A549 (cell line): ENCODE data around the gene SNRPB2. TPM values are rescaled to one million over a fixed set of nuclear protein-coding genes. Genes with fewer than 3 reads are reported as not detected.

Source experiments
- ATAC-seq, 2 experiments: fragments of 200-7000 bp in 1 of 2; fragments of >200 bp in 1 of 2; cut with Nextera tagmentation in 1 of 2; cut with Tn5 transposase in 1 of 2; 3 replicates each; pipeline versions ENCODE4 v1.8.0 to v1.9.1; 2018 to 2020; ENCODE audit warnings: mild to moderate bottlenecking in 1 of 2, moderate library complexity in 1 of 2
- CTCF ChIA-PET: fragments of 300-600 bp; sonication (Branson Sonifier 250); formaldehyde crosslinking; extraction: SDS; loops from one replicate; lab custom pipeline; 2021; ENCODE audit warnings: antibody characterized with exemption, inconsistent platforms; lab: Yijun Ruan, JAX
- POLR2A ChIA-PET: fragments of 350-600 bp; formaldehyde crosslinking; extraction: SDS; loops from one replicate; lab custom pipeline; 2021; ENCODE audit warnings: antibody characterized with exemption, inconsistent platforms; lab: Yijun Ruan, JAX
- DNase-seq, 2 experiments: peaks; one replicate each; pipeline versions ENCODE4 v3.0.0 to v3.0.0-alpha.2; 2011 to 2016; ENCODE audit warnings: low read depth in 1 of 2, low spot score in 1 of 2
- FAIRE-seq: peaks from 2 replicates; lab custom pipeline; 2011; peaks lifted over from hg19 to GRCh38; lab: Jason Lieb, UNC
- H3K27ac ChIP-seq, 2 experiments: fragments of >200 bp; sonication (Bioruptor Twin); formaldehyde crosslinking; 3 replicates each; pipeline ENCODE4 v1.5.1; 2016 to 2017
- H3K4me1 ChIP-seq: fragments of >200 bp; sonication (Bioruptor Twin); formaldehyde crosslinking; 3 replicates; pipeline ENCODE4 v1.6.1; 2016
- H3K4me2 ChIP-seq: fragments of >200 bp; sonication (Bioruptor Twin); formaldehyde crosslinking; 3 replicates; pipeline ENCODE4 v1.6.1; 2016
- H3K4me3 ChIP-seq: fragments of >200 bp; sonication (Bioruptor Twin); formaldehyde crosslinking; 3 replicates; pipeline ENCODE4 v1.5.1; 2016
- H3K9me3 ChIP-seq: fragments of >200 bp; sonication (Bioruptor Twin); formaldehyde crosslinking; 3 replicates; pipeline ENCODE4 v1.6.1; 2016
- ATOH8 ChIP-seq: fragments of 250-450 bp; sonication (Bioruptor Pico); IDR thresholded peaks from 2 replicates; pipeline ENCODE4 v1.5.0; 2020; ENCODE audit warnings: low read depth, mild to moderate bottlenecking, moderate library complexity
- BCL3 ChIP-seq: fragments of >200 bp; sonication (Bioruptor Twin); formaldehyde crosslinking; IDR thresholded peaks from 3 replicates; pipeline ENCODE4 v1.6.1; 2016
- CBX2 ChIP-seq: fragments of 200-600 bp; sonication (generic); IDR thresholded peaks from 2 replicates; pipeline ENCODE4 v1.6.1; 2016; ENCODE audit warnings: low read depth, mild to moderate bottlenecking, borderline replicate concordance
- CBX8 ChIP-seq: fragments of 200-600 bp; sonication (generic); IDR thresholded peaks from 2 replicates; pipeline ENCODE4 v1.6.1; 2016
- CTCF ChIP-seq: fragments of >200 bp; sonication (Bioruptor Twin); formaldehyde crosslinking; IDR thresholded peaks from 3 replicates; pipeline ENCODE4 v1.5.1; 2016
- E2F6 ChIP-seq: IDR thresholded peaks from 2 replicates; pipeline ENCODE4 v1.6.1; 2012; ENCODE audit warnings: low read depth, borderline replicate concordance
- ELK1 ChIP-seq: fragments of 150-350 bp; IDR thresholded peaks from 2 replicates; pipeline ENCODE4 v1.6.1; 2014; ENCODE audit warnings: low read depth, mild to moderate bottlenecking, low read length
- EP300 ChIP-seq, 2 experiments: fragments of >200 bp; sonication (Bioruptor Twin); formaldehyde crosslinking; IDR thresholded peaks; 2 replicates in 1 of 2; 3 replicates in 1 of 2; pipeline ENCODE4 v1.6.1; 2016 to 2017
- ESRRA ChIP-seq: fragments of 150-350 bp; IDR thresholded peaks from 2 replicates; pipeline ENCODE4 v1.6.1; 2014; ENCODE audit warnings: mild to moderate bottlenecking, low read length, borderline replicate concordance
- HES2 ChIP-seq: fragments of >200 bp; sonication (Bioruptor Twin); formaldehyde crosslinking; IDR thresholded peaks from 2 replicates; pipeline ENCODE4 v1.6.1; 2016
- HEYL ChIP-seq: fragments of 250-450 bp; sonication (Bioruptor Pico); IDR thresholded peaks from 2 replicates; pipeline ENCODE4 v1.8.0; 2021; ENCODE audit warnings: mild to moderate bottlenecking, moderate library complexity
- HOXA7 ChIP-seq: fragments of 250-450 bp; sonication (Bioruptor Pico); IDR thresholded peaks from 2 replicates; pipeline ENCODE4 v1.5.0; 2020; ENCODE audit warnings: mild to moderate bottlenecking, moderate library complexity
- HOXB5 ChIP-seq: fragments of 250-450 bp; sonication (Bioruptor Pico); IDR thresholded peaks from 2 replicates; pipeline ENCODE4 v1.5.0; 2020; ENCODE audit warnings: mild to moderate bottlenecking, moderate library complexity
- JUNB ChIP-seq: fragments of >200 bp; sonication (Bioruptor Twin); formaldehyde crosslinking; IDR thresholded peaks from 2 replicates; pipeline ENCODE4 v1.6.1; 2016
- MAX ChIP-seq: IDR thresholded peaks from 2 replicates; pipeline ENCODE4 v1.6.1; 2012
- NFE2L2 ChIP-seq: fragments of 150-350 bp; conservative IDR thresholded peaks from 2 replicates; pipeline ENCODE4 v1.6.1; 2014; ENCODE audit warnings: low read length
- PBX3 ChIP-seq: IDR thresholded peaks from 2 replicates; pipeline ENCODE4 v1.6.1; 2012
- RARB ChIP-seq: fragments of 250-450 bp; sonication (Bioruptor Pico); IDR thresholded peaks from 2 replicates; pipeline ENCODE4 v1.8.0; 2021; ENCODE audit warnings: mild to moderate bottlenecking, moderate library complexity
- RCOR1 ChIP-seq: fragments of 150-350 bp; IDR thresholded peaks from 2 replicates; pipeline ENCODE4 v1.6.1; 2014; ENCODE audit warnings: antibody characterized with exemption, low read length, low read depth
- TP53 ChIP-seq: fragments of 250-450 bp; sonication (Bioruptor Pico); IDR thresholded peaks from 2 replicates; pipeline ENCODE4 v1.5.0; 2021; ENCODE audit warnings: mild to moderate bottlenecking, moderate library complexity
- USF2 ChIP-seq: fragments of 450-650 bp; IDR thresholded peaks from 2 replicates; pipeline ENCODE4 v1.6.1; 2014; ENCODE audit warnings: antibody characterized with exemption
- WGBS: methylation state at CpG from one replicate; pipeline ENCODE4 v1.1.6; 2017; ENCODE audit errors: missing lambda C conversion rate; 5-methylcytosine and 5-hydroxymethylcytosine counted together
- polyA plus RNA-seq, 4 experiments: library from polyadenylated mRNA; depleted of rRNA in 3 of 4; stranded (reverse); fragments of >200 nt; fragmentation: RNase III in 1 of 4; extraction: RNeasy Plus Mini Kit Qiagen cat#74134 plus additional on column Dnase treatment in 1 of 4; gene quantifications; 2 replicates in 3 of 4; 3 replicates in 1 of 4; pipeline ENCODE4 v1.2.3, GENCODE V29; 2011 to 2017

Gene SNRPB2
- polyA plus RNA-seq, 2 of the 4 experiments (the other 2 are of a cell fraction) = 166 to 216 TPM

GRCh38 chr20:16752082-16752481, 22.3 kb downstream of the SNRPB2 start:
- TF ChIP-seq NFE2L2 = no peak
- Histone ChIP-seq H3K4me2 (no peak overlapping the region), H3K9me3 (peaks cover 3% of the 10 kb centered on the region), H3K27ac (no peak overlapping the region), H3K4me1 (no peaks in the 10 kb centered on the region), H3K4me3 (no peak overlapping the region)
- FAIRE-seq = no peak
- ChIA-PET CTCF (interaction anchor here (1.0 to 5.9 kb wide), 2 partner anchors 9 kb away, joined by 3 to 56 read pairs; no protein-coding TSS in a partner anchor), POLR2A (no interaction called here)
- WGBS = 7% methylated on average over 1 of the region's 1 CpG
- ATAC-seq = no peak
- no peak for DNase-seq

GRCh38 chr20:16752901-16753300, 23.1 kb downstream of the SNRPB2 start:
- H3K27ac ChIP-seq = no peak overlapping the region
- POLR2A ChIA-PET = no interaction called here
- TF ChIP-seq JUNB = no peak
- TF ChIP-seq HOXA7 = no peak
- no peak for TF ChIP-seq TP53 (CRISPR knock-in tag)
- no peak for TF ChIP-seq RCOR1
- no peak for TF ChIP-seq CTCF
- no peak for TF ChIP-seq E2F6
- TF ChIP-seq, all 56 proteins: peak for 0
- H3K4me2 ChIP-seq = no peak overlapping the region
- H3K4me3 ChIP-seq = no peak overlapping the region
- ATAC-seq = no peak
- no peak for DNase-seq
- FAIRE-seq = no peak
- peaks cover 3% of the 10 kb centered on the region for H3K9me3 ChIP-seq
- CTCF ChIA-PET = interaction anchor here (0.6 to 5.9 kb wide), 3 partner anchors 8 to 237 kb away, joined by 3 to 56 read pairs (median 3); no protein-coding TSS in a partner anchor
- H3K4me1 ChIP-seq = no peaks in the 10 kb centered on the region

GRCh38 chr20:16758454-16759180, 28.8 kb downstream of the SNRPB2 start:
- ChIA-PET POLR2A (no interaction called here), CTCF (interaction anchor here (4.3 kb wide), 2 partner anchors 24 to 240 kb away, joined by 25 to 49 read pairs; no protein-coding TSS in a partner anchor)
- ATAC-seq (no peak), DNase-seq (no peak), FAIRE-seq (no peak)
- H3K4me2 ChIP-seq = no peak overlapping the region
- WGBS = 2% methylated on average over 2 of the region's 2 CpGs
- no peaks in the 10 kb centered on the region for H3K4me1 ChIP-seq
- no peak overlapping the region for H3K27ac ChIP-seq
- peaks cover 3% of the 10 kb centered on the region for H3K9me3 ChIP-seq
- H3K4me3 ChIP-seq = no peak overlapping the region
- no peak for TF ChIP-seq HOXA7
- no peak for TF ChIP-seq HEYL (CRISPR knock-in tag)
- TF ChIP-seq MAX = no peak
- no peak for TF ChIP-seq ESRRA
- TF ChIP-seq EP300 (IDR thresholded peaks at IDR 0.05) = no peak
- no peak for TF ChIP-seq HOXB5 (CRISPR knock-in tag)
- no peak for TF ChIP-seq CBX2
- no peak for TF ChIP-seq RARB (CRISPR knock-in tag)
- no peak for TF ChIP-seq ATOH8 (CRISPR knock-in tag)
- no peak for TF ChIP-seq BCL3
- TF ChIP-seq CBX8 = no peak
- no peak for TF ChIP-seq ELK1
- no peak for TF ChIP-seq HES2
- no peak for TF ChIP-seq PBX3
- TF ChIP-seq USF2 = no peak
